ENCODE data around the gene SLC28A2. TPM values are rescaled to one million over a fixed set of nuclear protein-coding genes. Genes with fewer than 3 reads are reported as not detected.

The SLC28A2 gene
- polyA plus RNA-seq, 1 of the 3 experiments (the other 2 are of a cell fraction) = not detected

DNA sequence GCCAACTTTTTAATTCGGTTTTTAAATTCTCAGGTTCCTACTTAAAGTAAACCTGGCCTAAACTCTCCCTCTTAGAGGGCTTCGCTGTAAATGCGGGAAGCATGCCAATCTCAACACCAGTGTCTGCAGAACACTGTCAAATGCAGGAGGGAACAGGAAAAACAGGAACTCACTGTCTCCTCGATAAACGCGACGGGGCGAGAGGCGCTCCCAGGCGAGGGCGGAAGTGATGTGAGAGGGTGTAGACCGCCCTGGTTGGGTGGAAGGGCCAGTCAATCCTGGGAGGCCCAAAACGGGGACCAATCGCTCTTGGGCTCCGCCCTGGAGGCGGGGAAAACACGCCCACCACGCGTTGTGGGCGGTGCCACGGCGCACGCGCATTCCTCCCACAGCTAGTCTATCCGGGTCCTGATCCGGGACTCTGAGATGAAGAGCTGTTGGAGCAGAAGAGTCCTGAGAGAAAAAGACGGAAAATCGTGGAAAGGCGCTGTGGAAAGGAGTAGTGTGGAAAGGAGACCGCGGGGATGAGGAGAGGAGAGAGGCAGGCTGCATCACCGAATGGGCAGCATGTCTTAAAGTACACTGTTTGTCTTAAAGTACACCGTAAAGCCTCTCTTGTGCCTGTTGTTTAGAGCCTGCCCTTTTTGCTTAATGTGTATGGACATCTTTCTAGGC is 27.1 kb downstream of the SLC28A2 start (continued):
- TF ChIP-seq TCF12 (IDR thresholded peaks at IDR 0.05) (no peak), SMC3 (IDR thresholded peaks at IDR 0.05; ENCODE audit: low read depth, low read length) (no peak)
- TF ChIP-seq, protein P1, sequence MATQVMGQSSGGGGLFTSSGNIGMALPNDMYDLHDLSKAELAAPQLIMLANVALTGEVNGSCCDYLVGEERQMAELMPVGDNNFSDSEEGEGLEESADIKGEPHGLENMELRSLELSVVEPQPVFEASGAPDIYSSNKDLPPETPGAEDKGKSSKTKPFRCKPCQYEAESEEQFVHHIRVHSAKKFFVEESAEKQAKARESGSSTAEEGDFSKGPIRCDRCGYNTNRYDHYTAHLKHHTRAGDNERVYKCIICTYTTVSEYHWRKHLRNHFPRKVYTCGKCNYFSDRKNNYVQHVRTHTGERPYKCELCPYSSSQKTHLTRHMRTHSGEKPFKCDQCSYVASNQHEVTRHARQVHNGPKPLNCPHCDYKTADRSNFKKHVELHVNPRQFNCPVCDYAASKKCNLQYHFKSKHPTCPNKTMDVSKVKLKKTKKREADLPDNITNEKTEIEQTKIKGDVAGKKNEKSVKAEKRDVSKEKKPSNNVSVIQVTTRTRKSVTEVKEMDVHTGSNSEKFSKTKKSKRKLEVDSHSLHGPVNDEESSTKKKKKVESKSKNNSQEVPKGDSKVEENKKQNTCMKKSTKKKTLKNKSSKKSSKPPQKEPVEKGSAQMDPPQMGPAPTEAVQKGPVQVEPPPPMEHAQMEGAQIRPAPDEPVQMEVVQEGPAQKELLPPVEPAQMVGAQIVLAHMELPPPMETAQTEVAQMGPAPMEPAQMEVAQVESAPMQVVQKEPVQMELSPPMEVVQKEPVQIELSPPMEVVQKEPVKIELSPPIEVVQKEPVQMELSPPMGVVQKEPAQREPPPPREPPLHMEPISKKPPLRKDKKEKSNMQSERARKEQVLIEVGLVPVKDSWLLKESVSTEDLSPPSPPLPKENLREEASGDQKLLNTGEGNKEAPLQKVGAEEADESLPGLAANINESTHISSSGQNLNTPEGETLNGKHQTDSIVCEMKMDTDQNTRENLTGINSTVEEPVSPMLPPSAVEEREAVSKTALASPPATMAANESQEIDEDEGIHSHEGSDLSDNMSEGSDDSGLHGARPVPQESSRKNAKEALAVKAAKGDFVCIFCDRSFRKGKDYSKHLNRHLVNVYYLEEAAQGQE (IDR thresholded peaks at IDR 0.05; ENCODE audit: low read depth, low read length) = no peak
- TF ChIP-seq, protein P2, sequence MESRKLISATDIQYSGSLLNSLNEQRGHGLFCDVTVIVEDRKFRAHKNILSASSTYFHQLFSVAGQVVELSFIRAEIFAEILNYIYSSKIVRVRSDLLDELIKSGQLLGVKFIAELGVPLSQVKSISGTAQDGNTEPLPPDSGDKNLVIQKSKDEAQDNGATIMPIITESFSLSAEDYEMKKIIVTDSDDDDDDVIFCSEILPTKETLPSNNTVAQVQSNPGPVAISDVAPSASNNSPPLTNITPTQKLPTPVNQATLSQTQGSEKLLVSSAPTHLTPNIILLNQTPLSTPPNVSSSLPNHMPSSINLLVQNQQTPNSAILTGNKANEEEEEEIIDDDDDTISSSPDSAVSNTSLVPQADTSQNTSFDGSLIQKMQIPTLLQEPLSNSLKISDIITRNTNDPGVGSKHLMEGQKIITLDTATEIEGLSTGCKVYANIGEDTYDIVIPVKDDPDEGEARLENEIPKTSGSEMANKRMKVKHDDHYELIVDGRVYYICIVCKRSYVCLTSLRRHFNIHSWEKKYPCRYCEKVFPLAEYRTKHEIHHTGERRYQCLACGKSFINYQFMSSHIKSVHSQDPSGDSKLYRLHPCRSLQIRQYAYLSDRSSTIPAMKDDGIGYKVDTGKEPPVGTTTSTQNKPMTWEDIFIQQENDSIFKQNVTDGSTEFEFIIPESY (IDR thresholded peaks at IDR 0.05; ENCODE audit: borderline replicate concordance, low read depth) = no peak

- no peaks in the 10 kb centered on the region for H3F3A ChIP-seq (replicated peaks; ENCODE audit: insufficient read depth)
- H3K27ac ChIP-seq (ENCODE audit: low read depth in 2 of 2, low read length in 1 of 2) = no peak overlapping the region
- ChIA-PET POLR2A (no interaction called here), CTCF (interaction anchor here (0.6 to 1.4 kb wide), 2 partner anchors 60 to 328 kb away, joined by 3 to 5 read pairs; no protein-coding TSS in a partner anchor)
- no peaks in the 10 kb centered on the region for H4K20me1 ChIP-seq (ENCODE audit: insufficient read depth)
- H3K9me2 ChIP-seq = no peaks in the 10 kb centered on the region
- WGBS (ENCODE audit: low lambda C conversion rate) = 51% methylated on average over 2 of the region's 2 CpGs
- H3K9ac ChIP-seq = no peak overlapping the region
- peaks cover 0 to 2% of the 10 kb centered on the region in 2 experiments; a peak in 1 of 4 replicates for H3K4me1 ChIP-seq (ENCODE audit: control insufficient read depth in 1 of 2, insufficient read depth in 2 of 2, low read depth in 1 of 2, low read length in 1 of 2)
- DNase-seq = no peak
- H3K79me2 ChIP-seq (ENCODE audit: insufficient read depth) = no peaks in the 10 kb centered on the region
- H3K4me2 ChIP-seq = no peak overlapping the region
- no peaks in the 10 kb centered on the region for H3K9me3 ChIP-seq
- H2AFZ ChIP-seq (ENCODE audit: low read depth) = no peak overlapping the region
- H3K27me3 ChIP-seq (ENCODE audit: insufficient read depth) = no peaks in the 10 kb centered on the region; the same call in 1 of the 2 replicates
- H3K4me3 ChIP-seq (ENCODE audit: low read depth in 2 of 2, low read length in 1 of 2) = no peak overlapping the region
- no peak for TF ChIP-seq NFIC (IDR thresholded peaks at IDR 0.05; ENCODE audit: borderline replicate concordance)
- no peak for TF ChIP-seq YY1 (IDR thresholded peaks at IDR 0.05; ENCODE audit: low read depth)
- no peak for TF ChIP-seq EZH2phosphoT487 (IDR thresholded peaks at IDR 0.05; ENCODE audit: borderline replicate concordance, low read depth)
- no peak for TF ChIP-seq TEAD4 (IDR thresholded peaks at IDR 0.05; ENCODE audit: borderline replicate concordance, insufficient read depth)
- no peak for TF ChIP-seq JUND (IDR thresholded peaks at IDR 0.05)
- TF ChIP-seq, protein P3, sequence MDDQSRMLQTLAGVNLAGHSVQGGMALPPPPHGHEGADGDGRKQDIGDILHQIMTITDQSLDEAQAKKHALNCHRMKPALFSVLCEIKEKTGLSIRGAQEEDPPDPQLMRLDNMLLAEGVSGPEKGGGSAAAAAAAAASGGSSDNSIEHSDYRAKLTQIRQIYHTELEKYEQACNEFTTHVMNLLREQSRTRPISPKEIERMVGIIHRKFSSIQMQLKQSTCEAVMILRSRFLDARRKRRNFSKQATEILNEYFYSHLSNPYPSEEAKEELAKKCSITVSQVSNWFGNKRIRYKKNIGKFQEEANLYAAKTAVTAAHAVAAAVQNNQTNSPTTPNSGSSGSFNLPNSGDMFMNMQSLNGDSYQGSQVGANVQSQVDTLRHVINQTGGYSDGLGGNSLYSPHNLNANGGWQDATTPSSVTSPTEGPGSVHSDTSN (IDR thresholded peaks at IDR 0.05) = no peak
- TF ChIP-seq ELF1 (IDR thresholded peaks at IDR 0.05) = no peak
- no peak for TF ChIP-seq SIN3A (IDR thresholded peaks at IDR 0.05; ENCODE audit: borderline replicate concordance, low read depth, low read length)
- TF ChIP-seq MEF2A (IDR thresholded peaks at IDR 0.05; ENCODE audit: borderline replicate concordance, low read depth) = no peak
- TF ChIP-seq USF1 (IDR thresholded peaks at IDR 0.05; ENCODE audit: borderline replicate concordance, low read depth) = no peak
- no peak for TF ChIP-seq GABPA (IDR thresholded peaks at IDR 0.05; ENCODE audit: low read depth)
- TF ChIP-seq TCF12 (IDR thresholded peaks at IDR 0.05) = no peak
- no peak for TF ChIP-seq FOXM1 (IDR thresholded peaks at IDR 0.05; ENCODE audit: low read depth)
- TF ChIP-seq, protein P4, sequence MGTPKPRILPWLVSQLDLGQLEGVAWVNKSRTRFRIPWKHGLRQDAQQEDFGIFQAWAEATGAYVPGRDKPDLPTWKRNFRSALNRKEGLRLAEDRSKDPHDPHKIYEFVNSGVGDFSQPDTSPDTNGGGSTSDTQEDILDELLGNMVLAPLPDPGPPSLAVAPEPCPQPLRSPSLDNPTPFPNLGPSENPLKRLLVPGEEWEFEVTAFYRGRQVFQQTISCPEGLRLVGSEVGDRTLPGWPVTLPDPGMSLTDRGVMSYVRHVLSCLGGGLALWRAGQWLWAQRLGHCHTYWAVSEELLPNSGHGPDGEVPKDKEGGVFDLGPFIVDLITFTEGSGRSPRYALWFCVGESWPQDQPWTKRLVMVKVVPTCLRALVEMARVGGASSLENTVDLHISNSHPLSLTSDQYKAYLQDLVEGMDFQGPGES (IDR thresholded peaks at IDR 0.05; ENCODE audit: low read depth, low read length) = no peak
- TF ChIP-seq RCOR1 (IDR thresholded peaks at IDR 0.05; ENCODE audit: low read length) = no peak
- H3K36me3 ChIP-seq (replicated peaks in 1 of 2; ENCODE audit: control insufficient read depth in 1 of 2, insufficient read depth in 2 of 2, low read length in 1 of 2) = no peaks in the 10 kb centered on the region
Measured at GRCh38 chr15:45285413-45285812, 33.4 kb downstream of the SLC28A2 start.
